Fibroblast of peridontal ligament (primary cell): ENCODE measurements around the gene SKIC3.

ENCODE experiments used
- DNase-seq: peaks from one replicate; pipeline ENCODE4 v3.0.0-alpha.2; 2010; ENCODE audit errors: extremely low read depth

SKIC3 gene

DNA sequence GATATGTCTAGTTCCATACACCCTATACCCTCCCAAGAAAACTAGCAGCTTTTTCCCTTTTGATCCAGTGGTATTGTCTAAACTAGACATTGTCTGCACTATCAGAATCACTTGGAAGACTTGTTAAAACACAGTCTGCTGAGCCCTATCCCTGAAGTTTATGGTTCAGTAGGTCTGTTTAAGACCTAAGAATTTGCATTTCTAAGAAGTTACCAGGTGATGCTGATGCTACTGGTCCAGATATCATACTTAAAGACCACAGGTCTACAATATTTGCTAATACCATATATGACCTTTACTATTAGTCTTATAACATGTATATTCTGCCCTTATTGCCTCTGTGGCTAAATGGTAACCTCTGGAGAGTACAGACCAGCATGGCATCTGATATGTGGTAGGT, 23.3 kb downstream of the SKIC3 start:
- no peak for DNase-seq

DNA sequence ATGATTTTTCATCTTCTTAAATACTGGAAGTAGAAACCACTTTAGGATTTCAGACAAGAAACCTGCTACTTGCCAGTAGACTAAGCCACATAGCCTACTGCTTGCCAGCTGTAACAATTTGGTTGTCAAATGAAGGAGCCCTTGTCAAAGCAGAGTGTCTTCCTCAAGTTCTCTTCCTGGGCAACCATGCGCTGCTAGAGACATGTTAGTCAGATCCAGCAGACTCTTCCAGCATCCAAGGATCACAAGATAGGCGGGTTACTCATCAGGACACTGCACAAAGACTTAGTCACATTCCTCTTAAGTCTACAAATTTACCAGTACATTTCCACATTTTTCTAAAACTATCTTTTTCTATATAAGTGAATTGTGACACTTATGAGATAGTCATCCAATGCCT, 24.4 kb downstream of the SKIC3 start:
- DNase-seq = peak; percentile 82

DNA sequence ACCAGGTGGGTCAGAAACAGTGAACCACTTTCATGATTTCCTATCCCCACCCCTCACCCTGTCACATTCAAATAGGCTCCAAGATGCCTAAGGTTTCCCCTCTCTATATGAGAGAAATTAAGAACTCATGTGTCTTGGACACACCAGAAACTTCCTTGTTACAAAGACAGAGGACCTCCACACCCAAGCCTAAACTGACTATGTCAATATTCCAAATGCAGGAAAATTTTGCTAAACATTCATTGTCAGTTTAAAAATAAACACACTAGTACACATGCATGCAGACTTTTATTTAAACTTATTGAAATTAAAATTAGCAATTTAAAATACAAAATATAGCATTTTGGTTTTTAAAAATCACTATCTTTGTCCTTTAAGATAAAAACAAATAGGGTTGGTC, 26.2 kb downstream of the SKIC3 start:
- no peak for DNase-seq

DNA sequence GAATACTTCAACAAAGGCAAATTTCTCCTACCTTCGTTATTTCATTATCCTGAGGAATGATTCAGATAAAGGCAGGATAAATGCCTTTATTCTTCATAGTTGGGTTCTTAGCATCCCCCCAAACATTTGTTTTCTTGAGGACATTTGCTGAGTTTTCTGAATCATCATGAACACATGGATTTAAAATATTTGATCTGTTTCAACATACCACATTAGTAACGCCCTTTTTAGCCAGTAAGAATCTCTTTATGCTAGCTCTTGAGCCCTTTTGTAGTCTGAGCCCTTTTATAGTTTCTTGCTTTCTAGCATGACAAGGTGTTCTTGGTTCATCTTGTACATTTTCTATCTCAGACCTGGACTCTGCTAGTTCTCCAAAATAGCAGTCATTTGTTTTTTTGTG, 27.9 kb downstream of the SKIC3 start:
- no peak for DNase-seq

DNA sequence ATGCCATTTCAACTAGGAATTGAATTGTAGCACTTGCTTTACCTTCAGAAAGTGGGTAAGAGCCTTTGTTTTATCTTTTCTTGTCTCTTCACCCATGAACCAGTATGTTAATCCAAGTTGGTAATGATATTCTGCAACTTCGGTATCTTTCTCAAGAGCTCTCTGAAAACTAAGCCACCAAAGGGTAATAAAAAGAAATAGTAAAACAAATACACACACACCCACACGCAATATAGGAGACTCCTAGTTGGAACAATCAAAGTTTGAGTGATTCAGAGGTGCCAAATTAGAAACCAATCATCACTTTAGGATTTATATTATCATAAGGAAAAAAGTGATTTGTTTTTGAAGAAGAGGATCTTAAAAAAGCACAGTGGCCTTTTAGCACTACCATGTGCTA, 30.4 kb downstream of the SKIC3 start:
- DNase-seq = no peak

DNA sequence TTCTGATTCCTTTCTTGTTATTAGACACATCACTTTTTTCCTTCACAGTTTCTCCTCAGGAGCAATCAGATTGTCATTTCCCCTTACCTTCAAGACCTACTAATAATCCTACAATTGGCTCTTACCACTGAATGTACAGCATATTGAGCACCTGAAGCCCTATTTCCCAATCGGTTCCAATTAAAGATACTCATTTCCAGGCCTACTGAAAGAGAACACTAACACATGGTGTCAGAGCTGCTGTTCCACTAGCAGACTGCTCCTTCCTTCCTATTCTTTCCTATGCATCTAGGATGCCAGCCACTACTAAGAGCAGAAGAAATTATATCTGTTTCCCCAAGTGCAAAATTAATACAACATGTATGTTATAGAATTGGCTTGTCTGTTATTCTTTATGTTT, 34.6 kb downstream of the SKIC3 start:
- no peak for DNase-seq

DNA sequence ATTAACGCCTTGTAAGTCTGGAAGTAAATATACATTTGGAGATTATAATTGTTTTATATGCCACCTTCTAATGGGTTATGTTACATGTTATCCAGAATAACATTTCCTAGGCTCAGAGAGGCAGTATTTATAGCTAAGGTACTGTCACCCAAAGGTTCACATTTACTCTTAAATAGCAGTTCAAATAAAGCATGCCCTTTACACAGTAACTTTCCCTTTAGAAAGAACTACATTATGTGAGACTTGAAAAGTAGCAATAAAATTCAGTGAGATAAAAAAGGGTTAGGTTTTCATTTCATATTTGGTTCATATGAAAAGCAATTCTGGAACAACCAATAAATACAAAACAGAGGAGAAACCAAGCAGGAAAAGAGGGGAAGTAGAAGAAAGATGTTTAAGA, 35.1 kb downstream of the SKIC3 start:
- no peak for DNase-seq

DNA sequence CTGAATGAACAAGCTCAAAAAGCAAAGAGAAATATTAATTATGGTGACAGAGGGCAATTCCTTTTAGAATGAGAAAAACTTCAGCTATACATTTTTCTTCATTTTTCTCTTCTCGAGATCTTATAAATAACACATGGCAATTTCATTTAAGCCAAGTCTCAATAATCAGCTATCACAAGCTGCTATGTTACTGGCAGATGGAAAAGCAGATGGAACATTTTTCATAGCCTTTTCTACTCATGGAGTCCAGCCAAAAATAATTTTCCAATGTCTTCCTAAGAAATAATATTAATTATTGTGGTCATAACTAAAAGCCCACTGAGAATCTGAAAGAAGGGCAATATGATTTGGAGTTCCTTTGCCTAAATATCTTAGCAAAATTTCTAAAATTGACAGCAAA, 35.6 kb downstream of the SKIC3 start:
- DNase-seq = no peak

DNA sequence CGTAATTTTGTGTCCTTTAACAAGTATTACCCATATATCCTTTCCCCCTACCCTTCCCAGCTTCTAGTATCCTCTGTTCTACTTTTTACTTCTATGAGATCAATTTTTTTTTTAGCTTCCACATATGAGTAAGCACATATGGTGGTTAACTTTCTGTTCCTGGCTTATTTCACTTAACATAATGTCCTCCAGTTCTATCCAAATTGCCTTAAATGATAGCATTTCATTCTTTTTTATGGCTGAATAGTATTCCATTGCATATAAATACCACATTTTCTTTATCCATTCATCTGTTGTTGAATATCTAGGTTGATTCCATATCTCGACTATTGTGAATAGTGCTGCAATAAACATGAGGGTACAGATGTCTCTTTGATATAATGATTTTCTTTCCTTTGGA, 36.4 kb downstream of the SKIC3 start:
- no peak for DNase-seq

DNA sequence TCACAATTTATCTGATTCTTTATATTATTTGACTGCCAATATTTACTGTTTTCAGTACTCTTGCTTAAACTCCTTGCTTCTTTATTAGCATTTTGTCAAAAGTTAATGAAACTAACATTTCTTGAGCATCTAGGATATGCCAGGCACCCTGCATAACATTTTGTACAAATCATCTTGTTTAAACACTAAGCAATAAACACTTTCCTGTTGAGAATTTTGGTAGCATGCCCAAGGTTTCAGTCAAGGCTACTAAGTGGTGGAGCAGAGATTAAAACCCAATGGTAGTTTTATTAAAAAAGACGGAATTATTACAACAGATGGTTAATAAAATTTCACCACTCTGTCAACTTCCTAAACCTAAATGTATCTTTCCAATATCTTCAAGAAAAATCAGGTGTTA, 43.2 kb downstream of the SKIC3 start:
- no peak for DNase-seq

DNA sequence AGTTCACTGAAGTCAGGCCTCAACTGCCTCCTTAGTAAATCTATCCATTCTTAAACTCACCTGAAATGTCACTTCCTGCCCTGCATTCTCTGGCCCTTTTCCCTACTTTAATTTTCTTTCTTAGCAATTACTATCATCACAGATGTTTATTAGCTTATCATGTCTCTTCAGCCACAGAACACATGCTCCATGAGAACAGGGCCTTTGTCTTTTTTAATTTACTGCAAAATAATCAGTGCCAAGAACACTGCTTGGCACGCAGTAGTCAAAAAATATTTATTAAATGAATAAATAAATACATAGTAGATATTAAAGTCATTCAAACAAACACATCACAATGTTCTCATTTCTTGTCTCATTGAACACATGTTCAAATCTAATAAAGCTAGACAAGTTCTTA, 46.2 kb downstream of the SKIC3 start:
- no peak for DNase-seq
